ENCODE results near the gene VILL.
A peak's percentile ranks its signal among the peaks of the same experiment; 100 is the strongest.

VILL gene

GRCh38 chr3:38001456-38002081 is 11.0 kb downstream of the VILL start:
- no peak for DNase-seq

DNA sequence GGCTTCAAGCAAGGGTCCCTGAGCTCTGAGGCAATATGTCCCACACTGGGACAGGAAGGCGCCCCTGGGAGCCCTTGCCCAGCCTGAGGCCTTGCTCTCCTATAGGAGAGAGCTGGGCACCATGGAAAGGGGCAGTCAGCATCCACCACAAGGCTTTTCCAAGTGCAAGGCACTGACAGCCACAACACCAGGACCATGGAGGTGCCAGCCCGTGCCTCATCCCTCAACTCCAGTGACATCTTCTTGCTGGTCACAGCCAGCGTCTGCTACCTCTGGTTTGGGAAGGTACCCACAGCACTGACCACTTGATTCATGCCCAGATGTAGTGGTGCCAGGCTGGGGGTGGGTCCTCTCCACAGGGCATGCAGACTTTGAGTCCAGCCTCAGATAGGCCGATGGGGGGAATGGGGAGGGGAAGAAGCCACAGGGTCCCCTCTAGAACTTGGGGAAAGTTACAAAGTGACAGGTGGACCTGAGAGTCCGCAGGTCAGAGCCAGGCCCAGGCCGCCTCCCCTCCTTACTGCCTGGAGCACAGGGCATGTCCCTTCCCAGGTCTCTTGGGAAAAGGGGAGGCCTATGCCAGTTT is 11.8 kb downstream of the VILL start:
- DNase-seq: no peak

DNA sequence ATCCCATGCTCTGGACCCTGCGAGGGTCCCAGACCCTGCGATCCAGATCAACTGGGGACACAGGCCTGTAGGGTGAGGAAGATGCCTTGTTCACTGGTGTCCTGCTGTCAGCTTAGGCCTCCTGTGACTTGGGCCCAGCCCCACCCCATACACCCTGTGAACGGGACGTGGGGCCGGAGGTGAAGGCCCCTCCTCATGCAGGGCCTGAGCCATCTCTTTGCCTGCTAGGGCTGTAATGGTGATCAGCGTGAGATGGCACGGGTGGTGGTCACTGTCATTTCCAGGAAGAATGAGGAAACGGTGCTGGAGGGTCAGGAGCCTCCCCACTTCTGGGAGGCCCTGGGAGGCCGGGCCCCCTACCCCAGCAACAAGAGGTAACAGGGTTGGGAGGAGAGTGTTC is 12.4 kb downstream of the VILL start:
- DNase-seq: no peak

DNA sequence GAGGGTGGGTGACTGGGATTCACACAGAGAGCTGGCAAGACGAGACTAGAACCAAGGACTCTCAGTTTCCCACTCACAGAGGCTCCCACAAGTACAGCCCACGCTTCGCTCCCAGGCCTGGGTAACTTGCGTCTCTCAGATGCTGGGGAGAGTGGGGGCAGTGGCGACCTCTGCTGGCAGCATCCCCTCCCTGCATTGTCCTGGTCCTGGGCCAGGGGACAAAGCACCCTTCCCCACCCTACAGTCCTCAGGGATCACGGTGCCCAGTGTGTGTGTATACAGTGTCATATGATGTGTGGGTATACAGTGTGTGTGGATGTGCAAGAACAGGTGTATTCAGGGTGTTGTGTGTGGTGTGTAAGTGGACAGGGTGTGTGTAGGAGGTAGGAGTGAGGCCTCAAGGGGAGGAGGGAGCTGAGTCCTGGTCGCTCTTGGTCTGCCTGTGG is 12.8 kb downstream of the VILL start:
- DNase-seq: peak in 4 of 5 experiments; percentile 33 to 56 (median 40)

GRCh38 chr3:38003817-38004414 is 13.3 kb downstream of the VILL start:
- no peak for DNase-seq

GRCh38 chr3:38004415-38005075 is 14.0 kb downstream of the VILL start:
- peak in 3 of 5 experiments; percentile 22 to 72 (median 30) for DNase-seq

DNA sequence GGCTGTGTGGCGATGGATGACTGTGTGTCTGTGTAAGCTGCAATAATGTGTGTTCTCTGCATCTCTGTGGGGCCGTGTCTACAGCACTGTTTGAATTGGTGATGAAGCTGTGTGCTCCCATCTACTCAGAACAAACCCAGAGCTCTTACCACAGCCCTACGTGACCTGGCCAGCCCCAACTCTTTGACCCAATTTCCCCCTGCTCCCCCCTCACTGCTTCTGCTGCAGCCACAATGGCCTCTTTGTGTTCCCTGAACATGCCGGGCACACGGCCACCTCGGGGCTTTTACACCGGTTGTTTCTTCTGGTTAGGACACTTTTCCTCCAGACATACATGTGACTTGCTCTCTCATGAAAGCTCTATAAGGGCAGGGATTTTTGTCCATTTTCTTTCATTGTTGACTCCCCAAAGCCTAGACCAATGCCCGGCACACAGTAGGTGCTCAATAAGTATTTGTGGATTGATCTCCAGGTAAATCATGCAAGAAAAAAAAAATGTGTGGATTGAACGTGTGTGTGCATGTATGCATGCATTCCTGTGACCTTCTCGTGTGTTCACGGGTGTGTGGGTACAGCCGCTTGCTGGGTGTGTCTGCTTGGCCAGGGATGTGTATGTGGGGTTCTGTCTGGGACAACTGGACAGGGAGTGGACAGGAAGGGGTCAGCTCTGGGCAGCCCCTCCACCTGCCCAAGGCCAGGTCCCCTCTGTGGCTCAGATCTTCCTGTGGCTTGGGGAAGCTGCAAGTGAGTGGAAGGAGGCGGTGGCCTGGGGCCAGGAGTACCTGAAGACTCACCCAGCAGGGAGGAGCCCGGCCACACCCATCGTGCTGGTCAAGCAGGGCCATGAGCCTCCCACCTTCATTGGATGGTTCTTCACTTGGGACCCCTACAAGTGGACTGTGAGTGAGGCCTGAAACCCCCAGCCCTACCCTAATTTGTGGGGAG is 14.8 kb downstream of the VILL start:
- DNase-seq: no peak

GRCh38 chr3:38006031-38006430 is 15.4 kb downstream of the VILL start:
- no peak for DNase-seq

DNA sequence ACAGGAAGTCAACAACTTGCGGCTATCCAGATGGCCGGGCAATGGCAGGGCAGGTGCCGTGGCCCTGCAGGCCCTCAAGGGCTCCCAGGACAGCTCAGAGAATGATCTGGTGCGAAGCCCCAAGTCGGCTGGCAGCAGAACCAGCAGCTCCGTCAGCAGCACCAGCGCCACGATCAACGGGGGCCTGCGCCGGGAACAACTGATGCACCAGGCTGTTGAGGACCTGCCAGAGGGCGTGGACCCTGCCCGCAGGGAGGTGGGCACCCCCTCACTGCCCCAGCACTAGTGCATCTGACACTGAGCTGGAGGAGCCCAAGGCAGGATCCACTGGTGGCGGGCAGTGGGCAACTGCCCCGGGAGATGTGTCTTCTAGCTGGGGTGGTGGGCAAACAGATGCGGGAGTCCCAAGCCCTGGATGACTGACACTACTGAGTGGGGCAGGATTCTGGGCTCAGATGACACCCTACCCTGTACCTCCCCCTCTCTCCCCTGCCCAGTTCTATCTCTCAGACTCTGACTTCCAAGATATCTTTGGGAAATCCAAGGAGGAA is 15.9 kb downstream of the VILL start:
- DNase-seq: no peak

DNA sequence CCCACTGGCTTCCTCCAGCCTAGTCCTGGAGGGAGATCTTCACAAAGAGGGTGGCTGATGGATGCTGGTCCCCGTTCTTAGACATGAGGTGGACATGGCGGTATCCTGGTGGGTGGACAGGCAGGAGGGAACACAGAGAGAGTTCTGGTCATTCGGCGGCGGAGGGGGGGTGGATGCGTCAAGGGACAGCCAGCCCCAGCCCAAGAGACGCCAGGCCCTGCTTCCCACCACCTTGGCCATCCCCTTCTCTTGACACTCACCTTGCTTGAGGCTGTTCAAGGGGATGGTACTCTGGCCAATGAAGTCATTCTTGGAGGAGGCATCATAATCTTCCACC is 17.1 kb downstream of the VILL start:
- DNase-seq: no peak

DNA sequence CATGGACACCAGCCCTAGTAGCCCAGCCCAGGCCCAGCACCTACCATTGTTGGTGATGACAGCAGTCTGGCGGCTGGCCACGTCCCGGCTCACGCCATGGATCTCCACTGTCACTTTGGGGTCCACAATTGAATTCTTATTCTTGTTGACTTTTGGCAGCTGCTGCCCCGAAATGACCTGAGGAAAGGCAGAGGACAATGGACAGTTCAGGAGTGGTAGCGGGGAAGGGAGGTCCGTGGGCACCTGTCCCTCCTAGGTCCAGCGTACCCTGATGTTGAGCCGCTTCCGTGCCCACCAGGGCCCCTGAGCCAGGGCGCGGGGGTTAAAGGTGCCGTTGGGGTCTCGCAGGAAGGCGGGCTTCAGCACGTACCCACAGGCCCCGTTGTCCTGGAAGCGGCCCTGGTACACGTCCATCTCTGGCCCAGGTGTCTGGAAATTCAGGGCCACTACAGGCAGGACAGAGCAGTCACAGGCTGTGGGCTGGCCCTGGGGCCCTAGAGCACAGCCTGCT is 17.7 kb downstream of the VILL start:
- DNase-seq: no peak

- no peak for DNase-seq
These were observed 18.5 kb downstream of the VILL start for GRCh38 chr3:38008971-38009580.

GRCh38 chr3:38009807-38010591 is 19.4 kb downstream of the VILL start:
- no peak for DNase-seq

DNA sequence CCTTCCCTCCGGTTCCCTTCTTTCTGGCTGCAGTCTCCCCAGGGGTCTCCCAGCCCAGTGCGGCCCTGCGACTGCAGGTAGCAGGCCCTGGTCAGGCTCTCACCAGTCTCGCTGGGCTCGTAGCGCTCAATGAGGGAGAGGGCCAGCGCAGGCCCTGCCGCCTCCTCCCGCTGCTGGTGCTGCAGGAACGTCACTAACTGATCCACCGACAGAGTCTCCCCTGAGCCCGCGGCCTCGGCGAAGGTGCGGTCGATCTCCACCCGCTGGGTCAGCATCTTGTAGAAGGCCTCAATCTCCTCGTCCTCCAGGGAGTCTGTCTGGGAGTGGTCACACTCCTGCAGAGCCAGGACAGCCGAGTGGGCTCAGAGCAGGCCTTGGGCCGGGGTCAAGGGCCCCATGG is 20.5 kb downstream of the VILL start:
- no peak for DNase-seq

DNA sequence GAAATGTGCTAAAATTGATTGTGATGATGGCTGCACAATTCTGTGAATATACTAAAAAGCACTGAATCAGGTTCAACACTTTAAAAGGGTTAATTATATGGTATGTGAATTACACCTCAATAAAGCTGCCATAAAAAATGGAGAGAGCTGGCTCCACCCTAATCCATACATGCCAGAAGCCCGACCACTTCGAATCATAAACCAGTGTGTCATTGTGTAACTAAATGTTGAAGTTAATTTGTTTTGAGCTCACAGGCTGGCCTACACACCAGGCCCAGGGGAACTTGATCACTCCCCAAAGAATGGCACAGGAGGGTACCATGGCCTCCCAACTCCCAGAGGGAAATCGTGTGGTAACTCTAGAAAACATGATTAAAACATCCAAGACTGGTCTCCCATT is 24.9 kb downstream of the VILL start:
- DNase-seq: no peak

DNA sequence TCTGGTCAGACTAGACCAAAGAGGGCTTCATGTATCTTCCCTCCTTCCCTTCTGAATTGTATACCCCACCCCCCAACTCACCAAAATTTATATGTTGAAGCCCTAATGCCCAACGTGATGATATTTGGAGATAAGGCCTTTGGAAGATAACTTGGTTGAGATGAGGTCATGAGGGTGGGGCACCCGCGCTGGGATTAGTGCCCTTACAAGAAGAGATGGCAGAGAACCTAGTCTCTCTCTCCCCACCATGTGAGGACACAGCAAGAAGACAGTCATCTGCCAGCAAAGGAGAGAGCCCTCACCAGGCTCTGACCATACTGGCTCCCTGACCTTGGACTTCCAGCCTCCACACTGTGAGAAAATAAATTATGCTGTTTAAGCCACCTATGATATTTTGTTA is 25.4 kb downstream of the VILL start:
- DNase-seq: no peak

DNA sequence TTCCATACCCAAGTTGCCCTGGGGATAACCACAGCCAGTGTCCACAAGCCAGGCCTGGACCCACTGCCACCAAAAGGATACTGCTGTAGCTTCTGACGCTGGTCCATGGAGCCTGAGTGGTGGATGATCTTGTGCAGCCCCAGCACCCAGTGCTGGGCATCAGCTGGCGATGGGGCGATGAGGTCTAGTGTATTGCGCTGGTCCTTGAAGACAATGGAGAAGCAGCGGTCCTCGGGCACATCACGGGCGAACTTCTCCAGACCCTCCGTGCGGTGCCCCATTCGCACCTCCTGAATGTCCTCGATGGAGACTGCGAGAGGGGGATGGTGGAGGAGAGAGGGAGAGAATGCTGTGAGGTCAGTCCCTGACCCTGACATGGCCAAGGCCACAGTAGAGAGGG is 25.8 kb downstream of the VILL start:
- DNase-seq: no peak

- no peak for DNase-seq
These were observed 26.4 kb downstream of the VILL start for GRCh38 chr3:38016847-38017444.

GRCh38 chr3:38017445-38018295 is 27.1 kb downstream of the VILL start:
- DNase-seq: no peak
